Measurements from ENCODE around the gene MYRIP.
"Not testable (repeated sequence)": the region's sequence is repeated elsewhere in the genome, so short reads cannot be mapped to it uniquely, and the experiment has no call there.

MYRIP gene

DNA sequence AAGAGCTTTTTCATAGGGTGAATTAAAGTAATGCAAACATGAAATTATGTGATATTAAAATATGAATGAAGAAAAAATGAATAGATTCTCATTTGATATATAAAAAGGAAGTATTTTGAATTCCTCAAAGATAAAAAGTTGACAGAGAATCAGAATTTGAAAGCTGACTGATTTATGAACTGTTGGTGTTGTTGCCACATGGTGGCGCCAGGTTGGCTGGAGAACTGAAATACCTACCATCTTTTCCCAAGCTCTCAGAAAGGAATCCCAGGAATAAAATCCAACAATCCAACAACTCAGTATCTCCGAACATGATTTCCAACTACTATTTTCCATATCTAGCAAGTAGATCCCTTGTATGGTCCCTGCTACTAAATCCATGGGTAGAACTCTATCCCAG lies 3.1 kb downstream of the MYRIP start:
- peak; percentile 45 for TF ChIP-seq CTCF (IDR thresholded peaks at IDR 0.05; ENCODE audit: control insufficient read depth, insufficient read depth, low read depth, low read length, missing control alignments)
- H3K4me3 ChIP-seq (ENCODE audit: control insufficient read depth, low read depth, low read length): no peak overlapping the region
- DNase-seq (ENCODE audit: low read depth): no peak

GRCh38 chr3:39814007-39814406 lies 4.6 kb downstream of the MYRIP start:
- no peak overlapping the region for H3K4me3 ChIP-seq (ENCODE audit: control insufficient read depth, low read depth, low read length)
- TF ChIP-seq CTCF (IDR thresholded peaks at IDR 0.05; ENCODE audit: control insufficient read depth, insufficient read depth, low read depth, low read length, missing control alignments): no peak
- no peak for DNase-seq (ENCODE audit: low read depth)

GRCh38 chr3:39819899-39820298 lies 10.5 kb downstream of the MYRIP start:
- no peak overlapping the region for H3K4me3 ChIP-seq (ENCODE audit: control insufficient read depth, low read depth, low read length)
- TF ChIP-seq CTCF (IDR thresholded peaks at IDR 0.05; ENCODE audit: control insufficient read depth, insufficient read depth, low read depth, low read length, missing control alignments): no peak
- no peak for DNase-seq (ENCODE audit: low read depth)

GRCh38 chr3:39833764-39834163 lies 24.4 kb downstream of the MYRIP start:
- DNase-seq (ENCODE audit: low read depth): not testable (repeated sequence)

DNA sequence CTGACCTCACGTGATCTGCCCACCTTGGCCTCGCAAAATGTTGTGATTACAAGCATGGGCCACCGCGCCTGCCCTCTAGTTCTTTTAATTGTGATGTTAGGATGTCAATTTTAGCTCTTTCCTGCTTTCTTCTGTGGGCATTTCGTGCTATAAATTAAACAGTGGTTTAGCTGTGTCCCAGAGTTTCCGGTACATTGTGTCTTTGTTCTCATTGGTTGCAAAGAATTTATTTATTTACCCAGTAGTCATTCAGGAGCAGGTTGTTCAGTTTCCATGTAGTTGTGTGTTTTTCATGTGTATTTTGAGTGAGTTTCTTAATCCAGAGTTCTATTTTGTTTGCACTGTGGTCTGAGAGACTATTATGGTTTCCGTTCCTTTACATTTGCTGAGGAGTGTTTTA lies 30.1 kb downstream of the MYRIP start:
- TF ChIP-seq CTCF (IDR thresholded peaks at IDR 0.05; ENCODE audit: control insufficient read depth, insufficient read depth, low read depth, low read length, missing control alignments): no peak
- DNase-seq (ENCODE audit: low read depth): no peak
- H3K4me3 ChIP-seq (ENCODE audit: control insufficient read depth, low read depth, low read length): no peak overlapping the region

More at GRCh38 chr3:39833764-39834163, 24.4 kb downstream of the MYRIP start:
- H3K4me3 ChIP-seq (ENCODE audit: control insufficient read depth, low read depth, low read length): not testable (repeated sequence)

- TF ChIP-seq CTCF (IDR thresholded peaks at IDR 0.05; ENCODE audit: control insufficient read depth, insufficient read depth, low read depth, low read length, missing control alignments): no peak
- no peak for DNase-seq (ENCODE audit: low read depth)
- no peak overlapping the region for H3K4me3 ChIP-seq (ENCODE audit: control insufficient read depth, low read depth, low read length)
Observed at GRCh38 chr3:39843440-39843839, 34.0 kb downstream of the MYRIP start.

GRCh38 chr3:39848365-39848764 lies 39.0 kb downstream of the MYRIP start:
- no peak overlapping the region for H3K4me3 ChIP-seq (ENCODE audit: control insufficient read depth, low read depth, low read length)
- TF ChIP-seq CTCF (IDR thresholded peaks at IDR 0.05; ENCODE audit: control insufficient read depth, insufficient read depth, low read depth, low read length, missing control alignments): no peak
- no peak for DNase-seq (ENCODE audit: low read depth)

Data from AG09309 (cell line).